ENCODE data around the gene MSH2. TPM values are rescaled to one million over a fixed set of nuclear protein-coding genes. Genes with fewer than 3 reads are reported as not detected.
"Not testable (repeated sequence)": the region's sequence is repeated elsewhere in the genome, so short reads cannot be mapped to it uniquely, and the experiment has no call there.

MSH2 gene
- total RNA-seq, 2 donors from 2014 or later, result 4.3 to 8.9 TPM

DNA sequence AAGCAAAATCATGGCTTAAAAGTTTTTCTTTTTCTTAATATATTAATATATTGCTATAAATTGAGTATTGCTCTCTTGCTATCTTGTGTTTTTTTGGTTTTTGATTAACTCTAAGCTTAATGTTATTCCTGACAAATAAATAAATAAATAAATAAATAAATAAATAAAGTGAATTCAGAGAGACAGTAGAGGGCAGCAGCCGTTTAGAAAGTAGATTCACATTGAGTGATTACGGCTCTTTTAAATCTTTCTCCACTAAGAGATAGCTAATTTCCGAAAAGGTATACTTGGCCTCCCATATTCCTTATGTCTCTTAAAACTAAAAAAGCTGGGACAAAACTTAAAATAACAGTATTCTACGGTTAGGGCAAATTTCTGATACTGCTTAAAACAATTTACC lies 34.3 kb downstream of the MSH2 start:
- Histone ChIP-seq H3K4me3 (no peak overlapping the region), H3K27ac (no peak overlapping the region), H3K27me3 (no peaks in the 10 kb centered on the region), H3K4me1 (peaks cover 0 to 3% of the 10 kb centered on the region in 2 donors), H3K9me3 (no peaks in the 10 kb centered on the region), H3K36me3 (no peaks in the 10 kb centered on the region)
- DNase-seq (ENCODE audit: low spot score), result no peak
- peak in 1 of 2 donors; percentile 65 for TF ChIP-seq CTCF (IDR thresholded peaks at IDR 0.05)

GRCh38 chr2:47438106-47438505 lies 35.1 kb downstream of the MSH2 start:
- no peak for DNase-seq (ENCODE audit: low spot score)
- Histone ChIP-seq H3K4me3 (no peak overlapping the region), H3K9me3 (no peaks in the 10 kb centered on the region), H3K27me3 (no peaks in the 10 kb centered on the region), H3K27ac (no peak overlapping the region), H3K36me3 (no peaks in the 10 kb centered on the region), H3K4me1 (peaks cover 0 to 3% of the 10 kb centered on the region in 2 donors)
- TF ChIP-seq CTCF (IDR thresholded peaks at IDR 0.05), result no peak

GRCh38 chr2:47438783-47439182 lies 35.8 kb downstream of the MSH2 start:
- no peaks in the 10 kb centered on the region for H3K9me3 ChIP-seq
- no peaks in the 10 kb centered on the region for H3K27me3 ChIP-seq
- H3K4me3 ChIP-seq, result no peak overlapping the region
- H3K36me3 ChIP-seq, result no peaks in the 10 kb centered on the region
- no peak for TF ChIP-seq CTCF (IDR thresholded peaks at IDR 0.05)
- DNase-seq (ENCODE audit: low spot score), result no peak
- H3K4me1 ChIP-seq, result peaks cover 0 to 3% of the 10 kb centered on the region in 2 donors
- no peak overlapping the region for H3K27ac ChIP-seq

- no peak for TF ChIP-seq CTCF (IDR thresholded peaks at IDR 0.05)
- DNase-seq (ENCODE audit: low spot score), result no peak
- Histone ChIP-seq H3K27me3 (no peaks in the 10 kb centered on the region), H3K4me1 (no peaks in the 10 kb centered on the region), H3K9me3 (no peaks in the 10 kb centered on the region), H3K36me3 (no peaks in the 10 kb centered on the region), H3K4me3 (no peak overlapping the region), H3K27ac (no peak overlapping the region)
These were observed 48.8 kb downstream of the MSH2 start for GRCh38 chr2:47451790-47452189.

GRCh38 chr2:47452761-47453160 lies 49.8 kb downstream of the MSH2 start:
- no peaks in the 10 kb centered on the region for H3K27me3 ChIP-seq
- no peak for DNase-seq (ENCODE audit: low spot score)
- no peak for TF ChIP-seq CTCF (IDR thresholded peaks at IDR 0.05)
- H3K4me1 ChIP-seq, result no peaks in the 10 kb centered on the region
- no peak overlapping the region for H3K4me3 ChIP-seq
- no peaks in the 10 kb centered on the region for H3K36me3 ChIP-seq
- no peak overlapping the region for H3K27ac ChIP-seq
- H3K9me3 ChIP-seq, result no peaks in the 10 kb centered on the region

- not testable (repeated sequence) for H3K4me3 ChIP-seq
These were observed 51.9 kb downstream of the MSH2 start for GRCh38 chr2:47454818-47455217.

More at GRCh38 chr2:47454818-47455217, 51.9 kb downstream of the MSH2 start:
- not testable (repeated sequence) for H3K9me3 ChIP-seq; DNase-seq (ENCODE audit: low spot score); H3K27me3 ChIP-seq; H3K4me1 ChIP-seq; H3K27ac ChIP-seq; H3K36me3 ChIP-seq

Measured in right atrium auricular region (tissue), 2 donors.